Nephron progenitor cell (in vitro differentiated cells): ENCODE results near the gene CDK11A.
"Not testable (repeated sequence)": the region's sequence is repeated elsewhere in the genome, so short reads cannot be mapped to it uniquely, and the experiment has no call there.

Experiments
- DNase-seq: peaks from one replicate; pipeline ENCODE4 v3.0.0; 2021
- H3K27ac Mint-ChIP-seq: 2 replicates; pipeline ENCODE4 v1.8.0; 2021; ENCODE audit warnings: mild to moderate bottlenecking, moderate library complexity, mixed read lengths
- H3K27me3 Mint-ChIP-seq: 2 replicates; pipeline ENCODE4 v1.8.0; 2021; ENCODE audit warnings: mild to moderate bottlenecking, low read depth, mixed read lengths; ENCODE audit not compliant: poor library complexity
- H3K36me3 Mint-ChIP-seq: 2 replicates; pipeline ENCODE4 v1.8.0; 2021; ENCODE audit warnings: low read depth, mixed read lengths
- H3K4me1 Mint-ChIP-seq: 2 replicates; pipeline ENCODE4 v1.8.0; 2021; ENCODE audit warnings: mixed read lengths
- H3K4me3 Mint-ChIP-seq: 2 replicates; pipeline ENCODE4 v1.8.0; 2021; ENCODE audit warnings: mild to moderate bottlenecking, moderate library complexity, mixed read lengths
- H3K9me3 Mint-ChIP-seq: 2 replicates; pipeline ENCODE4 v1.8.0; 2021; ENCODE audit warnings: mild to moderate bottlenecking, moderate library complexity, mixed read lengths
- CTCF ChIP-seq: fragments of 200-600 bp; sonication (generic); IDR thresholded peaks from 2 replicates; pipeline ENCODE4 v1.5.0; 2021; ENCODE audit warnings: antibody characterized with exemption

Gene CDK11A

GRCh38 chr1:1664941-1665814, 59.0 kb downstream of the CDK11A start:
- no peaks in the 10 kb centered on the region for H3K27me3 Mint-ChIP-seq
- DNase-seq = no peak
- H3K9me3 Mint-ChIP-seq = no peaks in the 10 kb centered on the region
- H3K4me1 Mint-ChIP-seq = no peaks in the 10 kb centered on the region
- H3K27ac Mint-ChIP-seq = peak overlapping the region; percentile 57
- H3K4me3 Mint-ChIP-seq = no peak overlapping the region
- TF ChIP-seq CTCF = no peak
- H3K36me3 Mint-ChIP-seq = peaks cover 9% of the 10 kb centered on the region

GRCh38 chr1:1664318-1664717, 59.8 kb downstream of the CDK11A start:
- H3K4me3 Mint-ChIP-seq, H3K9me3 Mint-ChIP-seq, H3K36me3 Mint-ChIP-seq, H3K27ac Mint-ChIP-seq, DNase-seq, H3K4me1 Mint-ChIP-seq, H3K27me3 Mint-ChIP-seq: not testable (repeated sequence)

- not testable (repeated sequence) for DNase-seq, H3K27ac Mint-ChIP-seq, H3K9me3 Mint-ChIP-seq, H3K4me3 Mint-ChIP-seq, H3K36me3 Mint-ChIP-seq, H3K27me3 Mint-ChIP-seq, H3K4me1 Mint-ChIP-seq
Observed at GRCh38 chr1:1662830-1663560, 61.2 kb downstream of the CDK11A start.

- H3K4me1 Mint-ChIP-seq, H3K27ac Mint-ChIP-seq, H3K27me3 Mint-ChIP-seq, H3K36me3 Mint-ChIP-seq, DNase-seq, H3K4me3 Mint-ChIP-seq, H3K9me3 Mint-ChIP-seq: not testable (repeated sequence)
Observed at GRCh38 chr1:1662392-1662791, 61.8 kb downstream of the CDK11A start.

- not testable (repeated sequence) for H3K4me1 Mint-ChIP-seq, H3K27me3 Mint-ChIP-seq, H3K9me3 Mint-ChIP-seq
- peak; percentile 90 for DNase-seq
- TF ChIP-seq CTCF = peak; percentile 52
- Mint-ChIP-seq H3K4me3 (peak within 1 kb of the TSS; percentile 95), H3K36me3 (peaks cover 14% of the 10 kb centered on the region), H3K27ac (peak within 1 kb of the TSS; percentile 100)
Observed at GRCh38 chr1:1658583-1659549, 65.3 kb downstream of the CDK11A start, which contains the start of gene CDK11B. TSS of gene CDK11B (minus strand) at chr1:1659004. CDS start at chr1:1657485, 1,519 bp downstream.
